Endothelial cell of umbilical vein (primary cell): ENCODE results near the gene STK39. TPM values are rescaled to one million over a fixed set of nuclear protein-coding genes. Genes with fewer than 3 reads are reported as not detected.

Experiments used
- BruUV-seq: library from RNA; stranded (reverse); fragments of 400-500 nt; replicated peaks from 2 replicates; lab custom pipeline; 2021; lab: Mats Ljungman, UMichigan
- CTCF ChIA-PET: fragments of 300-600, 350-600 bp; sonication (Branson Sonifier 250); formaldehyde crosslinking; loops from one replicate; lab custom pipeline; 2021; ENCODE audit warnings: antibody characterized with exemption, inconsistent platforms; lab: Charles Lee
- POLR2A ChIA-PET: fragments of 300-600, 350-600 bp; sonication (Branson Sonifier 250); formaldehyde crosslinking; loops from one replicate; lab custom pipeline; 2021; ENCODE audit warnings: antibody characterized with exemption, inconsistent platforms; lab: Charles Lee
- DNase-seq: peaks from one replicate; pipeline ENCODE4 v3.0.0-alpha.2; 2011; ENCODE audit warnings: low read depth, low spot score
- FAIRE-seq: peaks from 2 replicates; lab custom pipeline; 2011; peaks lifted over from hg19 to GRCh38; lab: Jason Lieb, UNC
- H2AFZ ChIP-seq: 2 replicates; pipeline ENCODE4 v1.6.0; 2012; ENCODE audit warnings: low read depth, low read length, control low read depth, inconsistent platforms
- H3K27ac ChIP-seq: 2 replicates; pipeline ENCODE4 v1.5.1; 2011; ENCODE audit warnings: low read depth, mild to moderate bottlenecking, control low read depth, low read length, moderate library complexity; ENCODE audit not compliant: insufficient read depth
- H3K27me3 ChIP-seq, 2 experiments: 2 replicates each; pipeline versions ENCODE4 v1.6.0 to v1.6.1; 2011; ENCODE audit warnings: low read length in 2 of 2, mixed read lengths in 1 of 2; ENCODE audit not compliant: control insufficient read depth in 2 of 2, insufficient read depth in 2 of 2
- H3K36me3 ChIP-seq, 2 experiments: 2 replicates in 1 of 2; 3 replicates in 1 of 2; pipeline ENCODE4 v1.5.1; 2011; ENCODE audit warnings: low read length in 2 of 2, mild to moderate bottlenecking in 1 of 2, moderate library complexity in 1 of 2; ENCODE audit not compliant: control insufficient read depth in 2 of 2, insufficient read depth in 2 of 2; ENCODE audit errors: extremely low read depth in 1 of 2
- H3K4me1 ChIP-seq: 3 replicates; pipeline ENCODE4 v1.5.1; 2011; ENCODE audit warnings: mild to moderate bottlenecking, low read length; ENCODE audit not compliant: control insufficient read depth, insufficient read depth; ENCODE audit errors: extremely low read depth
- H3K4me2 ChIP-seq: 2 replicates; pipeline ENCODE4 v1.6.1; 2011; ENCODE audit warnings: low read length, control low read depth, mixed read lengths; ENCODE audit not compliant: insufficient read depth
- H3K4me3 ChIP-seq, 3 experiments: fragments of 200-600 bp in 1 of 3; sonication (generic), shearing (Covaris generic) in 1 of 3; replicated peaks in 1 of 3; 2 replicates each; pipeline ENCODE4 v1.5.1; 2011 to 2016; ENCODE audit warnings: control low read depth in 3 of 3, low read length in 3 of 3, mild to moderate bottlenecking in 2 of 3, inconsistent platforms in 1 of 3, low read depth in 1 of 3, moderate library complexity in 1 of 3; ENCODE audit not compliant: insufficient read depth in 1 of 3
- H3K79me2 ChIP-seq: 2 replicates; pipeline ENCODE4 v1.6.0; 2012; ENCODE audit warnings: low read length, inconsistent platforms; ENCODE audit not compliant: control insufficient read depth, insufficient read depth
- H3K9ac ChIP-seq: replicated peaks from 2 replicates; pipeline ENCODE3; 2011; ENCODE audit warnings: low read length, control low read depth; ENCODE audit not compliant: insufficient read depth; ENCODE audit errors: extremely low read depth
- H3K9me1 ChIP-seq: replicated peaks from 3 replicates; pipeline ENCODE4 v1.6.0; 2011; ENCODE audit warnings: mild to moderate bottlenecking, low read length; ENCODE audit not compliant: control insufficient read depth, insufficient read depth; ENCODE audit errors: extremely low read depth
- H3K9me3 ChIP-seq: replicated peaks from 2 replicates; pipeline ENCODE4 v1.5.1; 2012; ENCODE audit warnings: low read length, inconsistent platforms; ENCODE audit not compliant: control insufficient read depth, insufficient read depth
- H4K20me1 ChIP-seq: replicated peaks from 2 replicates; pipeline ENCODE3; 2011; ENCODE audit warnings: mild to moderate bottlenecking, low read length; ENCODE audit not compliant: control insufficient read depth, insufficient read depth; ENCODE audit errors: extremely low read depth
- CTCF ChIP-seq, 2 donors: IDR thresholded peaks; 1 replicate in 1 of 2; 2 replicates in 1 of 2; pipeline ENCODE4 v1.5.1; 2011; ENCODE audit warnings: low read length in 2 of 2, mild to moderate bottlenecking in 2 of 2, moderate library complexity in 2 of 2, control low read depth in 1 of 2, inconsistent platforms in 1 of 2, low read depth in 1 of 2; ENCODE audit not compliant: insufficient read depth in 1 of 2; ENCODE audit errors: extremely low read depth in 1 of 2
- EZH2 ChIP-seq: IDR thresholded peaks from 2 replicates; pipeline ENCODE4 v1.6.1; 2012; ENCODE audit warnings: borderline replicate concordance, low read depth, mild to moderate bottlenecking, moderate library complexity, low read length, inconsistent platforms; ENCODE audit not compliant: severe bottlenecking
- FOS ChIP-seq: IDR thresholded peaks from 2 replicates; pipeline ENCODE4 v1.6.1; 2011; ENCODE audit warnings: mild to moderate bottlenecking, low read length, moderate library complexity, borderline replicate concordance; ENCODE audit not compliant: insufficient read depth
- GATA2 ChIP-seq: IDR thresholded peaks from 2 replicates; pipeline ENCODE4 v1.7.0; 2011; ENCODE audit warnings: low read depth, mild to moderate bottlenecking, moderate library complexity, mixed read lengths, low read length; ENCODE audit not compliant: insufficient read length, insufficient read depth
- JUN ChIP-seq: IDR thresholded peaks from 2 replicates; pipeline ENCODE4 v1.6.1; 2011; ENCODE audit warnings: borderline replicate concordance, low read depth; ENCODE audit not compliant: insufficient read length, insufficient read depth
- MAX ChIP-seq: IDR thresholded peaks from 2 replicates; pipeline ENCODE4 v1.6.1; 2011; ENCODE audit not compliant: insufficient read depth, insufficient read length
- MYC ChIP-seq: IDR thresholded peaks from one replicate; pipeline ENCODE4 v1.6.1; 2011; ENCODE audit warnings: mild to moderate bottlenecking, low read depth, low read length
- POLR2A ChIP-seq: IDR thresholded peaks from 2 replicates; pipeline ENCODE4 v1.6.1; 2012; ENCODE audit warnings: low read depth, mild to moderate bottlenecking, control low read depth, low read length
- POLR2AphosphoS5 ChIP-seq: IDR thresholded peaks from 2 replicates; pipeline ENCODE4 v1.6.1; 2012; ENCODE audit warnings: low read depth, mild to moderate bottlenecking, control low read depth, low read length, moderate library complexity; ENCODE audit not compliant: insufficient read depth
- dilution Hi-C: fragments of 300-500 bp; cut with MboI; formaldehyde crosslinking; loops from one replicate; pipeline ENCODE4 v1.15.0; 2019; ENCODE audit warnings: low sequenced_read_pairs; ENCODE audit not compliant: extremely low pct_ligation_motif_present
- intact Hi-C: fragments of 100-400 bp; cut with micrococcal nuclease; formaldehyde crosslinking; loops from one replicate; pipeline ENCODE4 v1.10.0; 2022
- polyA plus RNA-seq, 4 experiments: library from polyadenylated mRNA; depleted of rRNA in 3 of 4; stranded (reverse) in 3 of 4; unstranded in 1 of 4; fragments of >200 nt; gene quantifications; 2 replicates each; pipeline versions ENCODE4 v1.2.1 to v1.2.3, GENCODE V29; 2011 to 2012; ENCODE audit warnings: missing spikeins in 1 of 4
- total RNA-seq: library from RNA; stranded (reverse); gene quantifications from 2 replicates; pipeline ENCODE4 v1.2.3, GENCODE V29; 2021

Gene STK39
- total and polyA plus RNA-seq, 2 donors (not counting 3 experiments of a cell fraction or from before 2014, with no cell fraction given): 4.6 to 13.1 TPM

GRCh38 chr2:168293766-168294165 is 46.4 kb upstream of the STK39 start:
- Histone ChIP-seq H3K4me1 (no peaks in the 10 kb centered on the region), H3K36me3 (no peaks in the 10 kb centered on the region), H3K4me2 (no peak overlapping the region), H3K9me3 (no peaks in the 10 kb centered on the region), H3K27ac (no peak overlapping the region), H2AFZ (no peak overlapping the region), H4K20me1 (no peaks in the 10 kb centered on the region), H3K4me3 (no peak overlapping the region), H3K27me3 (peaks cover 0 to 2% of the 10 kb centered on the region in 2 experiments), H3K9ac (no peak overlapping the region), H3K79me2 (no peaks in the 10 kb centered on the region), H3K9me1 (no peaks in the 10 kb centered on the region)
- dilution Hi-C loops (no loop called here), intact Hi-C loops (no loop called here)
- TF ChIP-seq GATA2 (no peak), FOS (no peak), JUN (no peak), MAX (no peak), POLR2AphosphoS5 (no peak), MYC (no peak), CTCF (IDR thresholded peaks at IDR 0.05; ENCODE audit: extremely low read depth in 1 of 2, insufficient read depth in 1 of 2, low read depth in 1 of 2, low read length in 2 of 2) (no peak), POLR2A (no peak), EZH2 (no peak)
- BruUV-seq: no TSS peak
- ChIA-PET CTCF (no interaction called here), POLR2A (no interaction called here)
- DNase-seq (no peak), FAIRE-seq (no peak)
